K562 (cell line): ENCODE measurements around the gene COPE. TPM values are rescaled to one million over a fixed set of nuclear protein-coding genes. Genes with fewer than 3 reads are reported as not detected.

Experiments used
- BRCA1 ChIP-seq, 2 experiments: fragments of 450-650 bp in 1 of 2; sonication (generic) in 1 of 2; formaldehyde crosslinking in 1 of 2; IDR thresholded peaks; 2 replicates each; pipeline versions ENCODE4 v1.5.0 to v1.6.1; 2017 to 2020; ENCODE audit warnings: mild to moderate bottlenecking in 1 of 2, missing genetic modification reagents in 1 of 2
- CBFA2T2 ChIP-seq: fragments of 450-650 bp; conservative IDR thresholded peaks from 2 replicates; pipeline ENCODE4 v1.6.1; 2017; ENCODE audit warnings: mild to moderate bottlenecking
- FOXJ3 ChIP-seq: sonication (generic); formaldehyde crosslinking; IDR thresholded peaks from 2 replicates; pipeline ENCODE4 v1.4.0; 2020; ENCODE audit warnings: mild to moderate bottlenecking, missing genetic modification reagents
- HMG20B ChIP-seq: fragments of 250-450 bp; sonication (Bioruptor Pico); IDR thresholded peaks from 2 replicates; pipeline ENCODE4 v1.5.0; 2021; ENCODE audit warnings: mild to moderate bottlenecking
- MAFK ChIP-seq: IDR thresholded peaks from 2 replicates; pipeline ENCODE4 v1.6.1; 2011; ENCODE audit warnings: low read length, improper control_type of control experiment
- MIER1 ChIP-seq: fragments of 450-650 bp; IDR thresholded peaks from 2 replicates; pipeline ENCODE4 v1.6.1; 2016; ENCODE audit warnings: antibody characterized with exemption, mild to moderate bottlenecking, low read depth
- MTA3 ChIP-seq: fragments of 450-650 bp; formaldehyde crosslinking; IDR thresholded peaks from 2 replicates; pipeline ENCODE4 v1.6.1; 2017; ENCODE audit warnings: mild to moderate bottlenecking, borderline replicate concordance
- NCOA2 ChIP-seq, 2 experiments: fragments of 450-650 bp; IDR thresholded peaks; 2 replicates each; pipeline ENCODE4 v1.6.1; 2018; ENCODE audit warnings: mild to moderate bottlenecking in 2 of 2, moderate library complexity in 1 of 2; ENCODE audit not compliant: partially characterized antibody in 2 of 2
- NR1H2 ChIP-seq: sonication (generic); formaldehyde crosslinking; IDR thresholded peaks from 2 replicates; pipeline ENCODE4 v1.4.0; 2020; ENCODE audit warnings: mild to moderate bottlenecking, missing genetic modification reagents
- PHTF2 ChIP-seq: fragments of 250-450 bp; sonication (Bioruptor Pico); IDR thresholded peaks from 2 replicates; pipeline ENCODE4 v1.5.0; 2021; ENCODE audit warnings: mild to moderate bottlenecking
- RBFOX2 ChIP-seq: fragments of 200-400 bp; formaldehyde crosslinking; IDR thresholded peaks from 2 replicates; pipeline ENCODE4 v1.6.1; 2017; ENCODE audit warnings: low read depth, mild to moderate bottlenecking, low read length, moderate library complexity
- SETDB1 ChIP-seq: IDR thresholded peaks from one replicate; pipeline ENCODE4 v1.6.1; 2012; ENCODE audit warnings: low read length, control low read depth, inconsistent platforms
- SMARCC2 ChIP-seq: fragments of 450-650 bp; IDR thresholded peaks from 2 replicates; pipeline ENCODE4 v1.6.1; 2017; ENCODE audit warnings: antibody characterized with exemption, moderate library complexity, mild to moderate bottlenecking, low read depth
- TBP ChIP-seq: optimal IDR thresholded peaks from 2 replicates; pipeline ENCODE3; 2011; ENCODE audit warnings: low read depth, low read length, improper control_type of control experiment
- TRIM28 ChIP-seq: fragments of 450-650 bp; IDR thresholded peaks from 2 replicates; pipeline ENCODE4 v1.6.1; 2017
- XRCC3 ChIP-seq: fragments of 450-650 bp; IDR thresholded peaks from 2 replicates; pipeline ENCODE4 v1.6.1; 2017; ENCODE audit warnings: mild to moderate bottlenecking, moderate library complexity
- ZBTB2 ChIP-seq: fragments of 450-650 bp; IDR thresholded peaks from 2 replicates; pipeline ENCODE4 v1.6.1; 2016; ENCODE audit warnings: antibody characterized with exemption
- ZNF124 ChIP-seq: sonication (generic); formaldehyde crosslinking; IDR thresholded peaks from 2 replicates; pipeline ENCODE4 v1.8.1; 2022; ENCODE audit warnings: missing genetic modification reagents
- ZNF707 ChIP-seq: fragments of 250-450 bp; sonication (Bioruptor Pico); conservative IDR thresholded peaks from 2 replicates; pipeline ENCODE4 v1.8.0; 2022; ENCODE audit warnings: inconsistent platforms, mild to moderate bottlenecking, moderate library complexity
- polyA plus RNA-seq, 8 experiments: library from polyadenylated mRNA; depleted of rRNA in 4 of 8; stranded (reverse) in 5 of 8; unstranded in 3 of 8; fragments of >200 nt; fragmentation: Nextera tagmentation in 2 of 8; fragmentation: Illumina TruSeq in 1 of 8; extraction: Ambion mirVana in 2 of 8; extraction: Trizol in 1 of 8; gene quantifications; 2 replicates each; pipeline versions ENCODE4 v1.2.1 to v1.2.3, GENCODE V29; 2011 to 2014; ENCODE audit warnings: inconsistent platforms in 1 of 8, missing spikeins in 1 of 8
- total RNA-seq, 7 experiments: library from RNA; depleted of rRNA in 6 of 7; stranded (reverse); fragments of >200 nt in 6 of 7; fragmentation: Illumina TruSeq in 2 of 7; extraction: Trizol in 2 of 7; gene quantifications; 2 replicates each; pipeline versions ENCODE4 v1.2.1 to v1.2.3, GENCODE V29; 2011 to 2021; ENCODE audit warnings: low replicate concordance in 1 of 7
- TF ChIP-seq, protein P1 (sequence below), 2 experiments: fragments of 150-350 bp in 1 of 2; IDR thresholded peaks; 2 replicates each; pipeline ENCODE4 v1.6.1; 2012 to 2016; ENCODE audit warnings: low read depth in 2 of 2, low read length in 2 of 2, mild to moderate bottlenecking in 1 of 2, moderate library complexity in 1 of 2
- TF ChIP-seq, protein P2 (sequence below): fragments of 450-650 bp; conservative IDR thresholded peaks from 2 replicates; pipeline ENCODE4 v1.6.1; 2016; ENCODE audit warnings: missing genetic modification characterization, low read depth, mild to moderate bottlenecking, control low read depth, missing compliant biosample characterization
- TF ChIP-seq, protein P3 (sequence below): fragments of 450-650 bp; formaldehyde crosslinking; IDR thresholded peaks from 2 replicates; pipeline ENCODE4 v1.4.0; 2020; ENCODE audit warnings: mild to moderate bottlenecking, moderate library complexity

COPE gene
- total and polyA plus RNA-seq, 9 of the 15 experiments (the other 6 are each of a cell fraction or from before 2014, with no cell fraction given) = 5.8 to 273 (median 147) TPM

DNA sequence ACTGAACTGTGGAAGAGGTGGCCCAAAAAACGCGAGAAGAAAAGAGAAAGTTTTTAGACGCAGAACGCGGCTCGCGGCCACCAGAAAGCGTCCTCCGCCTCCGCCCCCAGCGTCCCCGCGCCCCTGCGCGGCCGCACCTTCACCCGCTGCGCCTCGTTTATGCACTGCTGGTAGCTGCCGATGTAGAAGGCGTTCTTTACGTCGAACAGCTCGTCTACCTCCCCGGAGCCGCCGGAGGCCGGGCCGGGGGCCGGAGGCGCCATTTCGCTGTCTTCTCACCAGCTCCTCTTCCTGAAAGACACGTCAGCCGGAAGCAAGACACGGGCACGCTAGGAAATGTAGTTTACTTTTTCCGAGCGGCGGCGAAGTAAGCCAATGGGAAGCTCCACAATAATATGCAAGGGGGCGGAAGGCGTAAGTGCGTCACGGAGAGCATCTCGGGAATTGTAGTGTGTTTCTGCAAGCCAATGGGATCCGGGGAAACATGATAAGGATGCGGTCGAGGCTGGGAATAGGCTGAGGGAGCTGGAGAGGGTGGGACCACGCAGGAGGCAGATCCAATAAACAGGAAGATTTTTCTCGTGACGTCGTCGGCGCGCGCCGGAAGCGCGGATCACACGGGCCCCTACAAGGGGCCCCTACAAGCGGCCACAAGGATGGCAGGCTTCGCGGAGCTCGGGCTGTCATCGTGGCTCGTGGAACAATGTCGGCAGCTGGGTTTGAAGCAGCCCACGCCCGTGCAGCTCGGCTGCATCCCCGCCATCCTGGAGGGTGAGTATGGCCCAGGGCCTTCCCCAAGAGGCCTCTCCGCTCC is at the start of gene COPE, which contains the start of gene DDX49 (continued):
- TF ChIP-seq ZNF707 (CRISPR knock-in tag) (no peak), PHTF2 (CRISPR knock-in tag) (no peak), NR1H2 (no peak), XRCC3 (no peak), FOXJ3 (CRISPR knock-in tag) (no peak), SETDB1 (no peak), SMARCC2 (no peak), RBFOX2 (peak; percentile 100), HMG20B (CRISPR knock-in tag) (no peak), ZBTB2 (peak; percentile 88), CBFA2T2 (no peak), MIER1 (no peak), TRIM28 (no peak), MTA3 (0 out of 2 replicates have a peak, but pooled peaks have one; percentile 65), TBP (peak; percentile 93), ZNF124 (CRISPR knock-in tag) (no peak), BRCA1 (IDR thresholded peaks at IDR 0.05) (no peak), BRCA1 (CRISPR knock-in tag; IDR thresholded peaks at IDR 0.05) (no peak), MAFK (no peak), NCOA2 (IDR thresholded peaks at IDR 0.05; ENCODE audit: partially characterized antibody in 2 of 2) (no peak)
- TF ChIP-seq, protein P1, sequence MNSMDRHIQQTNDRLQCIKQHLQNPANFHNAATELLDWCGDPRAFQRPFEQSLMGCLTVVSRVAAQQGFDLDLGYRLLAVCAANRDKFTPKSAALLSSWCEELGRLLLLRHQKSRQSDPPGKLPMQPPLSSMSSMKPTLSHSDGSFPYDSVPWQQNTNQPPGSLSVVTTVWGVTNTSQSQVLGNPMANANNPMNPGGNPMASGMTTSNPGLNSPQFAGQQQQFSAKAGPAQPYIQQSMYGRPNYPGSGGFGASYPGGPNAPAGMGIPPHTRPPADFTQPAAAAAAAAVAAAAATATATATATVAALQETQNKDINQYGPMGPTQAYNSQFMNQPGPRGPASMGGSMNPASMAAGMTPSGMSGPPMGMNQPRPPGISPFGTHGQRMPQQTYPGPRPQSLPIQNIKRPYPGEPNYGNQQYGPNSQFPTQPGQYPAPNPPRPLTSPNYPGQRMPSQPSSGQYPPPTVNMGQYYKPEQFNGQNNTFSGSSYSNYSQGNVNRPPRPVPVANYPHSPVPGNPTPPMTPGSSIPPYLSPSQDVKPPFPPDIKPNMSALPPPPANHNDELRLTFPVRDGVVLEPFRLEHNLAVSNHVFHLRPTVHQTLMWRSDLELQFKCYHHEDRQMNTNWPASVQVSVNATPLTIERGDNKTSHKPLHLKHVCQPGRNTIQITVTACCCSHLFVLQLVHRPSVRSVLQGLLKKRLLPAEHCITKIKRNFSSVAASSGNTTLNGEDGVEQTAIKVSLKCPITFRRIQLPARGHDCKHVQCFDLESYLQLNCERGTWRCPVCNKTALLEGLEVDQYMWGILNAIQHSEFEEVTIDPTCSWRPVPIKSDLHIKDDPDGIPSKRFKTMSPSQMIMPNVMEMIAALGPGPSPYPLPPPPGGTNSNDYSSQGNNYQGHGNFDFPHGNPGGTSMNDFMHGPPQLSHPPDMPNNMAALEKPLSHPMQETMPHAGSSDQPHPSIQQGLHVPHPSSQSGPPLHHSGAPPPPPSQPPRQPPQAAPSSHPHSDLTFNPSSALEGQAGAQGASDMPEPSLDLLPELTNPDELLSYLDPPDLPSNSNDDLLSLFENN (IDR thresholded peaks at IDR 0.05; ENCODE audit: low read depth in 2 of 2, low read length in 2 of 2) = peak in 1 of 2 experiments; percentile 37; a peak in 1 of 4 replicates
- TF ChIP-seq, protein P2, sequence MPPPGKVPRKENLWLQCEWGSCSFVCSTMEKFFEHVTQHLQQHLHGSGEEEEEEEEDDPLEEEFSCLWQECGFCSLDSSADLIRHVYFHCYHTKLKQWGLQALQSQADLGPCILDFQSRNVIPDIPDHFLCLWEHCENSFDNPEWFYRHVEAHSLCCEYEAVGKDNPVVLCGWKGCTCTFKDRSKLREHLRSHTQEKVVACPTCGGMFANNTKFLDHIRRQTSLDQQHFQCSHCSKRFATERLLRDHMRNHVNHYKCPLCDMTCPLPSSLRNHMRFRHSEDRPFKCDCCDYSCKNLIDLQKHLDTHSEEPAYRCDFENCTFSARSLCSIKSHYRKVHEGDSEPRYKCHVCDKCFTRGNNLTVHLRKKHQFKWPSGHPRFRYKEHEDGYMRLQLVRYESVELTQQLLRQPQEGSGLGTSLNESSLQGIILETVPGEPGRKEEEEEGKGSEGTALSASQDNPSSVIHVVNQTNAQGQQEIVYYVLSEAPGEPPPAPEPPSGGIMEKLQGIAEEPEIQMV (tag) = no peak
- TF ChIP-seq, protein P3, sequence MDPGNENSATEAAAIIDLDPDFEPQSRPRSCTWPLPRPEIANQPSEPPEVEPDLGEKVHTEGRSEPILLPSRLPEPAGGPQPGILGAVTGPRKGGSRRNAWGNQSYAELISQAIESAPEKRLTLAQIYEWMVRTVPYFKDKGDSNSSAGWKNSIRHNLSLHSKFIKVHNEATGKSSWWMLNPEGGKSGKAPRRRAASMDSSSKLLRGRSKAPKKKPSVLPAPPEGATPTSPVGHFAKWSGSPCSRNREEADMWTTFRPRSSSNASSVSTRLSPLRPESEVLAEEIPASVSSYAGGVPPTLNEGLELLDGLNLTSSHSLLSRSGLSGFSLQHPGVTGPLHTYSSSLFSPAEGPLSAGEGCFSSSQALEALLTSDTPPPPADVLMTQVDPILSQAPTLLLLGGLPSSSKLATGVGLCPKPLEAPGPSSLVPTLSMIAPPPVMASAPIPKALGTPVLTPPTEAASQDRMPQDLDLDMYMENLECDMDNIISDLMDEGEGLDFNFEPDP = no peak
